H9 (cell line): ENCODE results near the gene ENPP6. TPM values are rescaled to one million over a fixed set of nuclear protein-coding genes. Genes with fewer than 3 reads are reported as not detected.

ENCODE experiments used
- DNase-seq: peaks from one replicate; pipeline ENCODE4 v3.0.0-alpha.2; 2017
- H2AFZ ChIP-seq: one replicate; pipeline ENCODE4 v1.6.1; 2013; ENCODE audit warnings: mild to moderate bottlenecking, low read length, control low read depth, moderate library complexity
- H2AK5ac ChIP-seq: 2 replicates; pipeline ENCODE4 v1.6.1; 2013; ENCODE audit warnings: low read length, control low read depth, mixed read lengths; ENCODE audit not compliant: insufficient read length
- H2BK120ac ChIP-seq: one replicate; pipeline ENCODE4 v1.6.1; 2013; ENCODE audit warnings: low read depth, mild to moderate bottlenecking, low read length, control low read depth, inconsistent platforms; ENCODE audit not compliant: poor library complexity, severe bottlenecking
- H2BK12ac ChIP-seq: 2 replicates; pipeline ENCODE4 v1.6.1; 2013; ENCODE audit warnings: low read length, control low read depth, mixed read lengths, low read depth; ENCODE audit not compliant: insufficient read length
- H2BK15ac ChIP-seq: 2 replicates; pipeline ENCODE4 v1.6.1; 2013; ENCODE audit warnings: low read depth, low read length, control low read depth
- H2BK20ac ChIP-seq: one replicate; pipeline ENCODE4 v1.6.1; 2013; ENCODE audit warnings: low read depth, mild to moderate bottlenecking, low read length, control low read depth, inconsistent platforms; ENCODE audit not compliant: poor library complexity, severe bottlenecking
- H2BK5ac ChIP-seq: 2 replicates; pipeline ENCODE4 v1.6.1; 2013; ENCODE audit warnings: low read length, control low read depth, mixed read lengths; ENCODE audit not compliant: insufficient read length
- H3K14ac ChIP-seq: 2 replicates; pipeline ENCODE4 v1.6.1; 2013; ENCODE audit warnings: low read length, control low read depth; ENCODE audit not compliant: insufficient read depth
- H3K18ac ChIP-seq: 2 replicates; pipeline ENCODE4 v1.6.1; 2013; ENCODE audit warnings: low read depth, mild to moderate bottlenecking, mixed read lengths, low read length, control low read depth; ENCODE audit not compliant: insufficient read length
- H3K23ac ChIP-seq: 2 replicates; pipeline ENCODE4 v1.6.1; 2013; ENCODE audit warnings: low read length, control low read depth, mixed read lengths, low read depth; ENCODE audit not compliant: insufficient read length
- H3K23me2 ChIP-seq: 2 replicates; pipeline ENCODE4 v1.6.1; 2013; ENCODE audit warnings: low read depth, mild to moderate bottlenecking, mixed read lengths, low read length, control low read depth; ENCODE audit not compliant: insufficient read length, poor library complexity, severe bottlenecking
- H3K27ac ChIP-seq: 2 replicates; pipeline ENCODE4 v1.5.1; 2013; ENCODE audit warnings: low read length, control low read depth, mixed read lengths, low read depth; ENCODE audit not compliant: insufficient read length
- H3K27me3 ChIP-seq: 2 replicates; pipeline ENCODE4 v1.6.1; 2013; ENCODE audit warnings: low read length, control low read depth, inconsistent platforms; ENCODE audit not compliant: insufficient read depth
- H3K4ac ChIP-seq: 2 replicates; pipeline ENCODE4 v1.6.1; 2013; ENCODE audit warnings: low read depth, mild to moderate bottlenecking, control low read depth, inconsistent platforms, low read length, moderate library complexity
- H3K4me1 ChIP-seq: 2 replicates; pipeline ENCODE4 v1.6.1; 2013; ENCODE audit warnings: low read length, control low read depth, inconsistent platforms; ENCODE audit not compliant: insufficient read depth
- H3K4me2 ChIP-seq: 2 replicates; pipeline ENCODE4 v1.6.1; 2013; ENCODE audit warnings: low read length, control low read depth, mixed read lengths; ENCODE audit not compliant: insufficient read length, insufficient read depth
- H3K56ac ChIP-seq: 2 replicates; pipeline ENCODE4 v1.6.1; 2013; ENCODE audit warnings: low read depth, mild to moderate bottlenecking, mixed read lengths, low read length, control low read depth; ENCODE audit not compliant: insufficient read length
- H3K79me1 ChIP-seq: 2 replicates; pipeline ENCODE4 v1.6.1; 2013; ENCODE audit warnings: low read depth, mild to moderate bottlenecking, moderate library complexity, low read length, control low read depth, inconsistent platforms; ENCODE audit not compliant: insufficient read depth, poor library complexity, severe bottlenecking
- H3K79me2 ChIP-seq: 2 replicates; pipeline ENCODE4 v1.6.1; 2013; ENCODE audit warnings: low read length, control low read depth, inconsistent platforms; ENCODE audit not compliant: insufficient read depth
- H3K9ac ChIP-seq: 2 replicates; pipeline ENCODE4 v1.6.1; 2013; ENCODE audit warnings: low read length, control low read depth, mixed read lengths; ENCODE audit not compliant: insufficient read length; ENCODE audit errors: extremely low read depth
- H3K9me3 ChIP-seq: one replicate; pipeline ENCODE4 v1.6.1; 2013; ENCODE audit warnings: low read depth, low read length, inconsistent platforms; ENCODE audit not compliant: control insufficient read depth
- H3T11ph ChIP-seq: one replicate; pipeline ENCODE4 v1.6.1; 2013; ENCODE audit warnings: mild to moderate bottlenecking, low read length, control low read depth, inconsistent platforms
- H4K20me1 ChIP-seq: one replicate; pipeline ENCODE4 v1.6.1; 2013; ENCODE audit not compliant: control insufficient read depth, insufficient read length, insufficient read depth
- H4K5ac ChIP-seq: 2 replicates; pipeline ENCODE4 v1.6.1; 2013; ENCODE audit warnings: low read depth, mild to moderate bottlenecking, mixed read lengths, low read length, control low read depth; ENCODE audit not compliant: insufficient read length
- H4K8ac ChIP-seq: replicated peaks from 2 replicates; pipeline ENCODE4 v1.6.1; 2013; ENCODE audit warnings: low read length, control low read depth, mixed read lengths, low read depth; ENCODE audit not compliant: insufficient read length
- H4K91ac ChIP-seq: 2 replicates; pipeline ENCODE4 v1.6.1; 2013; ENCODE audit warnings: low read depth, mild to moderate bottlenecking, moderate library complexity, mixed read lengths, low read length, control low read depth; ENCODE audit not compliant: insufficient read length
- H3K27ac Mint-ChIP-seq, 3 experiments: 2 replicates in 2 of 3; 3 replicates in 1 of 3; pipeline ENCODE4 v1.8.0; 2020 to 2021; ENCODE audit warnings: mixed read lengths in 3 of 3, mild to moderate bottlenecking in 1 of 3, moderate library complexity in 1 of 3
- H3K27me3 Mint-ChIP-seq: 2 replicates; pipeline ENCODE4 v1.8.0; 2021; ENCODE audit warnings: low read depth, mild to moderate bottlenecking, moderate library complexity, mixed read lengths
- H3K36me3 Mint-ChIP-seq, 3 experiments: 2 replicates in 2 of 3; 3 replicates in 1 of 3; pipeline ENCODE4 v1.8.0; 2020 to 2021; ENCODE audit warnings: low read depth in 3 of 3, mixed read lengths in 3 of 3; ENCODE audit not compliant: insufficient read depth in 1 of 3
- H3K4me1 Mint-ChIP-seq, 2 experiments: 2 replicates each; pipeline ENCODE4 v1.8.0; 2020; ENCODE audit warnings: mixed read lengths in 2 of 2
- H3K4me3 Mint-ChIP-seq, 2 experiments: 2 replicates in 1 of 2; 3 replicates in 1 of 2; pipeline ENCODE4 v1.8.0; 2020 to 2021; ENCODE audit warnings: mild to moderate bottlenecking in 2 of 2, mixed read lengths in 2 of 2, moderate library complexity in 1 of 2
- H3K9me3 Mint-ChIP-seq, 2 experiments: 2 replicates in 1 of 2; 3 replicates in 1 of 2; pipeline ENCODE4 v1.8.0; 2020; ENCODE audit warnings: mild to moderate bottlenecking in 2 of 2, mixed read lengths in 2 of 2, moderate library complexity in 1 of 2
- WGBS: extraction: QIAGEN DNeasy Blood & Tissue Kit; methylation state at CpG from one replicate; pipeline ENCODE4 v1.1.7; 2013; ENCODE audit warnings: missing lambda C conversion rate, low lambda C conversion rate, mixed read lengths; ENCODE audit not compliant: insufficient read length; ENCODE audit errors: extremely low coverage; 5-methylcytosine and 5-hydroxymethylcytosine counted together
- total RNA-seq: library from RNA; stranded (reverse); gene quantifications from 2 replicates; pipeline ENCODE4 v1.2.1, GENCODE V29; 2021
- TF ChIP-seq, protein P1 (sequence below): fragments of 200-600 bp; sonication (generic); conservative IDR thresholded peaks from 3 replicates; pipeline ENCODE4 v1.8.0; 2021; ENCODE audit warnings: antibody characterized with exemption, mild to moderate bottlenecking

Gene ENPP6
- total RNA-seq, 1 experiment from 2014 or later = not detected

DNA sequence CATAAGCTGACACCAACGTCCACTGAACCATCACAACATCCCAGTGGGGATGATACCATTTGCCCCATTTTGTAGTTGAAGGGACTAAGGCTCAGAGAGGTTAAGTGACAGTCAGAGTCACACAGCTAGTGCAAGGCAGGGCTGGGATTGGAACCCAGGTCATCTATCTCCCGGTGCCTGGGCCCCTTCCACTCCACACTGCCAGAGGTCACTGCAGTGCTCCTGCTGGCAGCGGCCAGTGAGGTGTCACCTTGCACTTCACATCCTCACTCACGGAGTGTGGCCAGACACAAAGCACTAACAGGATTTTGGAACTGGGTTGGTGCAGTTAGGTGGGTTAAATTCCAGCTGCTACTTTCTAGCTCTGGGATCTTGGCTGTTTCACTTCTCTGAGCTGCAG lies 118.7 kb downstream of the ENPP6 start:
- WGBS = no CpG with 5 or more reads among the region's 4 CpGs
- Histone ChIP-seq H3K4ac (no peak overlapping the region), H3K23me2 (no peaks in the 10 kb centered on the region), H2BK120ac (no peak overlapping the region), H2AFZ (no peak overlapping the region), H3K18ac (no peak overlapping the region), H3K9me3 (no peaks in the 10 kb centered on the region), H3K9ac (no peak overlapping the region), H2BK20ac (no peak overlapping the region), H3K14ac (no peak overlapping the region), H2BK15ac (no peak overlapping the region), H4K5ac (no peak overlapping the region), H4K91ac (no peak overlapping the region), H3T11ph (no peak overlapping the region), H4K8ac (no peak overlapping the region), H3K79me1 (no peaks in the 10 kb centered on the region), H3K23ac (no peak overlapping the region), H2BK5ac (no peak overlapping the region), H4K20me1 (no peaks in the 10 kb centered on the region), H2AK5ac (no peak overlapping the region), H3K27ac (no peak overlapping the region), H3K27me3 (peaks cover 2% of the 10 kb centered on the region; the same call in 1 of the 2 replicates), H3K79me2 (no peaks in the 10 kb centered on the region), H3K56ac (no peak overlapping the region), H3K4me2 (no peak overlapping the region), H2BK12ac (no peak overlapping the region), H3K4me1 (no peaks in the 10 kb centered on the region)
- H3K36me3 Mint-ChIP-seq = no peaks in the 10 kb centered on the region
- TF ChIP-seq, protein P1, sequence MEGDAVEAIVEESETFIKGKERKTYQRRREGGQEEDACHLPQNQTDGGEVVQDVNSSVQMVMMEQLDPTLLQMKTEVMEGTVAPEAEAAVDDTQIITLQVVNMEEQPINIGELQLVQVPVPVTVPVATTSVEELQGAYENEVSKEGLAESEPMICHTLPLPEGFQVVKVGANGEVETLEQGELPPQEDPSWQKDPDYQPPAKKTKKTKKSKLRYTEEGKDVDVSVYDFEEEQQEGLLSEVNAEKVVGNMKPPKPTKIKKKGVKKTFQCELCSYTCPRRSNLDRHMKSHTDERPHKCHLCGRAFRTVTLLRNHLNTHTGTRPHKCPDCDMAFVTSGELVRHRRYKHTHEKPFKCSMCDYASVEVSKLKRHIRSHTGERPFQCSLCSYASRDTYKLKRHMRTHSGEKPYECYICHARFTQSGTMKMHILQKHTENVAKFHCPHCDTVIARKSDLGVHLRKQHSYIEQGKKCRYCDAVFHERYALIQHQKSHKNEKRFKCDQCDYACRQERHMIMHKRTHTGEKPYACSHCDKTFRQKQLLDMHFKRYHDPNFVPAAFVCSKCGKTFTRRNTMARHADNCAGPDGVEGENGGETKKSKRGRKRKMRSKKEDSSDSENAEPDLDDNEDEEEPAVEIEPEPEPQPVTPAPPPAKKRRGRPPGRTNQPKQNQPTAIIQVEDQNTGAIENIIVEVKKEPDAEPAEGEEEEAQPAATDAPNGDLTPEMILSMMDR = no peak
- peaks cover 26% of the 10 kb centered on the region for H3K27me3 Mint-ChIP-seq
- peaks cover 25 to 33% of the 10 kb centered on the region in 2 experiments for H3K4me1 Mint-ChIP-seq
- H3K27ac Mint-ChIP-seq = no peak overlapping the region
- no peaks in the 10 kb centered on the region for H3K9me3 Mint-ChIP-seq
- no peak for DNase-seq
- no peak overlapping the region for H3K4me3 Mint-ChIP-seq
